Large intestine (tissue), 3 donors: ENCODE data around the gene BANF2. TPM values are rescaled to one million over a fixed set of nuclear protein-coding genes. Genes with fewer than 3 reads are reported as not detected.

Experiments
- DNase-seq, 2 donors: peaks; one replicate each; pipeline versions ENCODE4 v3.0.0 to v3.0.0-alpha.2; 2013
- H3K27ac ChIP-seq: one replicate; pipeline ENCODE4 v1.5.1; 2013; ENCODE audit warnings: low read length
- H3K27me3 ChIP-seq: 2 replicates; pipeline ENCODE4 v1.6.1; 2013; ENCODE audit warnings: low read length; ENCODE audit not compliant: control insufficient read depth, insufficient read depth
- H3K36me3 ChIP-seq: 2 replicates; pipeline ENCODE4 v1.6.1; 2013; ENCODE audit warnings: low read length; ENCODE audit not compliant: control insufficient read depth, insufficient read depth
- H3K4me1 ChIP-seq: one replicate; pipeline ENCODE4 v1.6.1; 2013; ENCODE audit warnings: low read length; ENCODE audit not compliant: control insufficient read depth, insufficient read depth
- H3K4me3 ChIP-seq: one replicate; pipeline ENCODE4 v1.5.1; 2013; ENCODE audit warnings: low read length
- H3K9me3 ChIP-seq: one replicate; pipeline ENCODE4 v1.6.1; 2013; ENCODE audit warnings: mild to moderate bottlenecking, low read depth, low read length, moderate library complexity; ENCODE audit not compliant: control insufficient read depth
- WGBS: methylation state at CpG from one replicate; pipeline ENCODE4 v1.1.5; 2013; ENCODE audit warnings: low lambda C conversion rate; ENCODE audit not compliant: insufficient coverage; 5-methylcytosine and 5-hydroxymethylcytosine counted together
- polyA plus RNA-seq: library from polyadenylated mRNA; unstranded; fragments of 120-200 nt; gene quantifications from one replicate; pipeline ENCODE4 v1.2.1, GENCODE V29; 2013

Gene BANF2
- polyA plus RNA-seq, 1 donor, result not detected

- Histone ChIP-seq H3K36me3 (peaks cover 77% of the 10 kb centered on the region), H3K9me3 (no peaks in the 10 kb centered on the region), H3K4me1 (peaks cover 28% of the 10 kb centered on the region), H3K27me3 (no peaks in the 10 kb centered on the region), H3K27ac (no peak overlapping the region), H3K4me3 (no peak overlapping the region)
- no peak for DNase-seq
- 90% methylated on average over 5 of the region's 13 CpGs for WGBS
These were observed 24.0 kb upstream of the BANF2 start for GRCh38 chr20:17675519-17676377.

GRCh38 chr20:17676378-17676759 lies 23.4 kb upstream of the BANF2 start:
- H3K27ac ChIP-seq, result no peak overlapping the region

DNA sequence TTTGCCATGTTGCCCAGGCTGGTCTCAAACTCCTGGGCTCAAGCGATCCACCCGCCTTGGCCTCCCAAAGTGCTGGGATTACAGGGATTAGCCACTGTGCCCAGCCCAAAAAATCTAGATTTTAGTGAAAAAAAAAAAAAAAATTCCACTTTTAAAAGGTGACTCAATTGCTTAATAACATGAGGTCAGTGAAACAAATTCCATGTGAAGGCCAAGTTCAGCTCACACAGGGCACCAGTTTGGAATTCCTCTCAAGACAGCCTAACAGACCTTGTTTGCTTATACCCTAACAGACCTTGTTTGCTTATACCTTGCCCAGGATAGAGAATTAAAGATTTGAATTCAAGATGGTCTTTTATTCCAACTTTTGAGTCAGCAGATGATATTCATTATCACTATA lies 22.8 kb upstream of the BANF2 start:
- Histone ChIP-seq H3K9me3 (no peaks in the 10 kb centered on the region), H3K36me3 (peaks cover 69% of the 10 kb centered on the region), H3K4me1 (peaks cover 28% of the 10 kb centered on the region), H3K4me3 (no peak overlapping the region), H3K27me3 (no peaks in the 10 kb centered on the region), H3K27ac (no peak overlapping the region)
- no CpG with 5 or more reads among the region's 2 CpGs for WGBS
- DNase-seq, result no peak

More at GRCh38 chr20:17676378-17676759, 23.4 kb upstream of the BANF2 start:
- WGBS, result 80% methylated on average over 1 of the region's 4 CpGs
- DNase-seq, result no peak
- H3K36me3 ChIP-seq, result peaks cover 74% of the 10 kb centered on the region
- no peak overlapping the region for H3K4me3 ChIP-seq
- H3K9me3 ChIP-seq, result no peaks in the 10 kb centered on the region
- peaks cover 28% of the 10 kb centered on the region for H3K4me1 ChIP-seq
- H3K27me3 ChIP-seq, result no peaks in the 10 kb centered on the region

GRCh38 chr20:17678295-17678694 lies 21.5 kb upstream of the BANF2 start:
- WGBS, result no CpG with 5 or more reads among the region's 2 CpGs
- Histone ChIP-seq H3K9me3 (no peaks in the 10 kb centered on the region), H3K4me3 (no peak overlapping the region), H3K27ac (peak overlapping the region; percentile 99), H3K4me1 (peaks cover 35% of the 10 kb centered on the region), H3K36me3 (peaks cover 57% of the 10 kb centered on the region), H3K27me3 (no peaks in the 10 kb centered on the region)
- DNase-seq, result peak in 1 of 2 donors; percentile 42

DNA sequence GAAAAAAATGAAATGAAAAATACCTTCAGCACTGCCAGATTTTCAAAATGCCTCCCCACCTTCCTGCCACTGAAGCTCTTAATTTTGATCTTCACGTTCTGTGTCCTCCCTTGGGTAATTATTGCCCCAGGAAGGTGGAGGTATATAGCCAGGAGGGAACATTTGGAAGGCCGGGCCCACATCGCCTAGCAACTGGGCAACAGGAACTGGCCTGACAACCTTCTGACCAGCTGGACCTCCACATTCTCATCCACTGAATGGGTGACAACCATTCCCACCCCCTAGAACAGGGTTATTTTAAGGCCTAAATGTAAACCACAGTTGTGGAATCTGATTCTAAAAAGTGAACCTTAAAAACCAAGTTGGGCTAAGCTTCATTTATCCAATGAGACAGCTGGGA lies 20.9 kb upstream of the BANF2 start:
- WGBS, result no CpG with 5 or more reads among the region's 3 CpGs
- no peaks in the 10 kb centered on the region for H3K27me3 ChIP-seq
- H3K27ac ChIP-seq, result peak overlapping the region; percentile 99
- no peak for DNase-seq
- no peak overlapping the region for H3K4me3 ChIP-seq
- no peaks in the 10 kb centered on the region for H3K9me3 ChIP-seq
- peaks cover 56% of the 10 kb centered on the region for H3K36me3 ChIP-seq
- H3K4me1 ChIP-seq, result peaks cover 41% of the 10 kb centered on the region

DNA sequence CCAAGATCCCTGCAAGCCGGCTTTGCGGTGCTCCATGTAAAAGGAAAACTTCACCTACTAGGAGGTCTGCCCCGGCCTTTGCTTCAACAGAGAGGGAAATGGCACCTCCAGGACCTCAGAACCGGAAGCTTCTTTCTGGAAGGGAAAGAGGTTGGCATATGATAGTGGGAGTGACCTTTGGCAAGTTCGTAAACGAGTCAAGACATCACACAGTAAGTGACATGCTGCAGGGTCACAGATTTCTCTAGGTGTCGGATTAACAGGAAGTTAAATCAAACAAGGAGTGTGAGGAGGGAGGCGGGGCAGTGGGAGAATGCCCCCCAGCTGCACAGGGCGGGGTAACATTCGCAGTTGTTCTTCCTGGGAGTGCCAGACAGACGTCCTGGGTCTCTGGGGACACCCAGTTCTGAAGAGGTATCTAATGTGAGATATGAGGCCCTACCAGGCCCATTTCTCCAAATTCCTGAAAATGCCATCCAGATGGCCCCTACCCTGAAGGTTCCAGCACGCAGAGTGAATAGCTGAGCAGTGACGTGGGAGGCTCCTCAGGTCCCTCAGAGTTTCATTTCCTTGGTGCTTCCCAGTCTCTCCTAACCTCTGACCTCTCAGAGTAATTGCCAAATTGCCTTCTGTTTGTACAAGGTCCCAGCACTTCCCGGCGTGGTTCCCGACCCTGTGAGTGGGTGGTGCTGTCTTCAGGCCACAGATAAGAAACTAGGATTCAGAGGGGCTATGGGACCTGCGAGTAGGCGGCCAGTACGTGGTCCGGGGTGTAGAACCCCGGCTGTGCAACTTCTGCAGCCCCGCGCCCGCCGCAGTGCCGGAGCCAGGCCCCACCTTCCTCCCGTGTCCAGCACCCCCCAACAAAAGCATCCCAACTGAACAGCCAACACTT lies 19.6 kb upstream of the BANF2 start:
- H3K9me3 ChIP-seq, result no peaks in the 10 kb centered on the region
- H3K4me1 ChIP-seq, result peaks cover 52% of the 10 kb centered on the region
- peaks cover 43% of the 10 kb centered on the region for H3K36me3 ChIP-seq
- H3K27ac ChIP-seq, result peak overlapping the region; percentile 99
- WGBS, result 6% methylated on average over 3 of the region's 27 CpGs
- no peaks in the 10 kb centered on the region for H3K27me3 ChIP-seq
- peak; percentile 79 to 91 for DNase-seq
- H3K4me3 ChIP-seq, result peak overlapping the region; percentile 95

DNA sequence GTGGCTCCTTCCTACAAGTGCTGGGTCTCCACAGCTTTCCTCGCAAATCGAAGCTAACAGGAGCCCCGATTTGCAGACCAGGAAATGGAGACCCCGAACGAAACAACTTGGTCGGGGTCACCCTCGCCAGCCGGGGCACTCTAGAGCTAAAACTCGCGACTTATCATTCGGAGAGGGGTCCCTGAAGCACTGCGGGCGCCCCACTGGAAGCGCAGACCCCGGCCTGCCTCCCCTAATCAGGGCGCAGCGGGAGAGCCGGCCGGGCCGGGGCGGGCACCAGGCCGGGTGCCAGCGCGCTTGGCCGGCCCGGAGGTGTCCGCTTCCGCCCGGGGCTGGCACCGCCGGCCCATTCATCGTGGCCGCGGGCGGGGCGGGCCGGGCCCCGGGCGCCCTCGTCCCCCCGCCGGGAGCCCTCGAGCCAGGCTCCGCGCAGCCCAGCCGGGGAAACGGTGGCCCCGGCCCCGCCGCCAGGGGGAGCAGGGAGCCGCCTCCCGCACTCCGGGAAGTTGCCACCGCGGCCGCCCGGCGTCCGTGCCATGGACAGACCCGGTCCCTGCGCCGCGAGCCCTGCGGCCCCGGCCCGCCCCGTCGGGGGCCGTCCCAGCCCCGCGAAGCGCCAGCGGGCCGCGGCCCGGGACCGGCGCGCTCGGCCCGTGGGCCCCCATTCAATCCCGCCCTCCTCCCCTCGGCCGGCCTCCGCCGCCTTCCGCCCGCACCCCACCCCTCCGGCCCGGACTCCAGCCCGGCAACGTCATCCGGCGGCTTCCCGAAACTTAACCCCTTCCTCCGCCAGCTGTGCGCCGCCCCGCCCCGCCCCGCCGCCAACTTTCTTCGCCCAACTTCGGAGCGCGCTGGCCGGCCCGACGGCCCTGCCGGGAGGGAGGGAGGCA lies 18.7 kb upstream of the BANF2 start:
- Histone ChIP-seq H3K36me3 (peaks cover 34% of the 10 kb centered on the region), H3K27me3 (no peaks in the 10 kb centered on the region), H3K4me3 (peak overlapping the region; percentile 95), H3K4me1 (peaks cover 46% of the 10 kb centered on the region), H3K27ac (peak overlapping the region; percentile 99), H3K9me3 (no peaks in the 10 kb centered on the region)
- WGBS, result no CpG with 5 or more reads among the region's 110 CpGs
- peak; percentile 73 to 84 for DNase-seq

DNA sequence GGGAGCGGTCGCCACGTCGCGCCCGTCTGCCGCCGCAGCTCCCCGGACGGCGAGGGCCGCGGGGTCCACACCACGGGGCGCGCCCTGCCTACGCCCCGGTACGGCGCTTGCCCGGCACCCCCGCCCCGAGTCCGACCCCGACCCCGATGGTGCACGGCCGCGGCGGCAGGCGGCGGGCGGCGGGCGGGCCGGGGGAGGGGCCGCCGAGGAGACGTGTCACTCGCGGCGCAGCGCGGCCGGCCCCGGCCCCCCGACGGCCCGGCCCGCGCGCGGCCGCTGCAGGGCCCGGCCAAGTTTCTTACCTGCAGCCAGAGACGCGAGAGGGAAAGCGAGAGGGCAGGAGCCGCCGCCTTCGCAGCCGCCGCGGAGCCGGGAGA lies 18.1 kb upstream of the BANF2 start:
- Histone ChIP-seq H3K27ac (peak overlapping the region; percentile 91), H3K27me3 (no peaks in the 10 kb centered on the region), H3K4me1 (peaks cover 46% of the 10 kb centered on the region), H3K36me3 (peaks cover 28% of the 10 kb centered on the region), H3K9me3 (no peaks in the 10 kb centered on the region), H3K4me3 (peak overlapping the region; percentile 60)
- no peak for DNase-seq
- WGBS, result no CpG with 5 or more reads among the region's 65 CpGs

DNA sequence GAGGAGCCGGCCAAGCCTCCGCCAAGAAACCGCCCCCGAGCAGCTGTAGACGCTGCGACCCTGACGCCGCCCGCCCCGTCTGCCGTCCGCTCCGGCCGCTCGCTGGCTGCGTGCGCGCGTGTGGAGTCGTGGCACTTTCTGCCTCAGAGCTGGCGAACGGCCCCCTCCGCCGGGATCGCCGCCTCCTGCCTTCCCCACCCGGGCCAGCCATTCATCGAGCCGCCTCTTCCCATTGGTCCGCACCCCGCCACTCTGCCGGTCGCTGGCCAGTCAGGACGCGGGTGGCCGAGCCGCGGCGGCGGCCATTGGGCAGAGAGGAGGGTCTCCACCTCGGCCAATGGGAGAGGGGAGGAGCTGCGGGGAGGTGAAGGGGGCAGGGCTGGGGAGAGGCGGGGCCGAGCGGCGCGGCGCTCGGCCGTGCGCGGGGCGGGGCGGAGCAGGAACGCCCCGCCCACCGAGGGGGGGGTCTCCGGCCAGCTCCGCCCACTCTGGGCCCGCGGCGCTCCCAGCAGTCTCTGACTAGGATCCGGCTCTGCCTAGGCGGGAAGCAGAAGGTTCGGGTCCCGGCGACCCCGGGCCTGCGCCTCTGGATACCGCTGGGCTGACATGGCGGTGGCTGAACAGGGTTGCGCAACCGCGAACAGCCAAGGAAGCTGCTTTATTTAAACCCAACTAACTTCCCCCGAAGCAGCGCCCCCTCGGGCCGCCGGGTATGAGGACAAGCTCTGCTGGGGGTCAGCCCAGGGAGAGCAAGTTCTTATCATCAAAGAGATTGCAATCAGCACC lies 17.5 kb upstream of the BANF2 start, which contains the start of gene RRBP1:
Gene RRBP1 (minus strand): TSS at position 140 of the 786 bp plus-strand sequence. CDS start 21,735 bp downstream, outside the sequence.
- H3K27ac ChIP-seq, result peak within 1 kb of the TSS; percentile 91
- peak; percentile 98 to 99 for DNase-seq
- H3K4me3 ChIP-seq, result peak within 1 kb of the TSS; percentile 65
- no peaks in the 10 kb centered on the region for H3K27me3 ChIP-seq
- H3K36me3 ChIP-seq, result peaks cover 22% of the 10 kb centered on the region
- WGBS, result no CpG with 5 or more reads among the region's 79 CpGs
- peaks cover 46% of the 10 kb centered on the region for H3K4me1 ChIP-seq
- H3K9me3 ChIP-seq, result no peaks in the 10 kb centered on the region
